Mesendoderm (in vitro differentiated cells): ENCODE results near the gene SMIM22.
A peak's percentile ranks its signal among the peaks of the same experiment; 100 is the strongest.

Source experiments
- DNase-seq: peaks from one replicate; pipeline ENCODE4 v3.0.0; 2013
- H2AK5ac ChIP-seq: 2 replicates; pipeline ENCODE4 v1.6.1; 2013; ENCODE audit warnings: low read length, inconsistent platforms
- H2BK120ac ChIP-seq: 2 replicates; pipeline ENCODE4 v1.6.1; 2013; ENCODE audit warnings: low read depth, mild to moderate bottlenecking, low read length, moderate library complexity, mixed read lengths
- H2BK15ac ChIP-seq: replicated peaks from 2 replicates; pipeline ENCODE4 v1.6.1; 2013; ENCODE audit warnings: low read depth, mild to moderate bottlenecking, moderate library complexity
- H2BK5ac ChIP-seq: 2 replicates; pipeline ENCODE4 v1.6.1; 2013; ENCODE audit warnings: low read length, inconsistent platforms
- H3K18ac ChIP-seq: 2 replicates; pipeline ENCODE4 v1.6.1; 2013; ENCODE audit warnings: mild to moderate bottlenecking, low read length, mixed read lengths
- H3K23ac ChIP-seq: one replicate; pipeline ENCODE4 v1.6.1; 2013; ENCODE audit warnings: low read length
- H3K27ac ChIP-seq: 2 replicates; pipeline ENCODE4 v1.5.1; 2013; ENCODE audit warnings: low read depth, mild to moderate bottlenecking, inconsistent platforms, low read length, moderate library complexity
- H3K27me3 ChIP-seq: 2 replicates; pipeline ENCODE4 v1.6.1; 2013; ENCODE audit warnings: low read length, control low read depth, mild to moderate bottlenecking, inconsistent platforms; ENCODE audit not compliant: insufficient read depth, poor library complexity
- H3K36me3 ChIP-seq: 2 replicates; pipeline ENCODE4 v1.6.1; 2013; ENCODE audit warnings: low read length, inconsistent platforms; ENCODE audit not compliant: control insufficient read depth, insufficient read depth
- H3K4ac ChIP-seq: one replicate; pipeline ENCODE4 v1.6.1; 2013; ENCODE audit warnings: low read depth, mild to moderate bottlenecking, low read length, moderate library complexity
- H3K4me1 ChIP-seq: 2 replicates; pipeline ENCODE4 v1.6.1; 2013; ENCODE audit warnings: low read depth, low read length, inconsistent platforms; ENCODE audit not compliant: control insufficient read depth
- H3K4me2 ChIP-seq: 2 replicates; pipeline ENCODE4 v1.6.1; 2013; ENCODE audit warnings: low read length
- H3K4me3 ChIP-seq: 2 replicates; pipeline ENCODE4 v1.5.1; 2013; ENCODE audit warnings: mild to moderate bottlenecking, low read length
- H3K56ac ChIP-seq: one replicate; pipeline ENCODE4 v1.6.1; 2013; ENCODE audit warnings: low read length
- H3K79me1 ChIP-seq: 2 replicates; pipeline ENCODE4 v1.6.1; 2013; ENCODE audit warnings: low read length, inconsistent platforms
- H3K79me2 ChIP-seq: 2 replicates; pipeline ENCODE4 v1.6.1; 2013; ENCODE audit warnings: mild to moderate bottlenecking, low read length; ENCODE audit not compliant: control insufficient read depth, insufficient read depth
- H3K9ac ChIP-seq: 2 replicates; pipeline ENCODE4 v1.6.1; 2013; ENCODE audit warnings: low read length, inconsistent platforms
- H4K5ac ChIP-seq: one replicate; pipeline ENCODE4 v1.6.1; 2013; ENCODE audit warnings: low read length
- H4K8ac ChIP-seq: one replicate; pipeline ENCODE4 v1.6.1; 2013; ENCODE audit warnings: low read depth, mild to moderate bottlenecking, control low read depth, low read length, moderate library complexity
- WGBS: extraction: QIAGEN DNeasy Blood & Tissue Kit; methylation state at CpG from one replicate; pipeline ENCODE4 v1.1.7; 2013; ENCODE audit warnings: low lambda C conversion rate, missing lambda C conversion rate; ENCODE audit not compliant: insufficient coverage; ENCODE audit errors: extremely low coverage; 5-methylcytosine and 5-hydroxymethylcytosine counted together

The SMIM22 gene

DNA sequence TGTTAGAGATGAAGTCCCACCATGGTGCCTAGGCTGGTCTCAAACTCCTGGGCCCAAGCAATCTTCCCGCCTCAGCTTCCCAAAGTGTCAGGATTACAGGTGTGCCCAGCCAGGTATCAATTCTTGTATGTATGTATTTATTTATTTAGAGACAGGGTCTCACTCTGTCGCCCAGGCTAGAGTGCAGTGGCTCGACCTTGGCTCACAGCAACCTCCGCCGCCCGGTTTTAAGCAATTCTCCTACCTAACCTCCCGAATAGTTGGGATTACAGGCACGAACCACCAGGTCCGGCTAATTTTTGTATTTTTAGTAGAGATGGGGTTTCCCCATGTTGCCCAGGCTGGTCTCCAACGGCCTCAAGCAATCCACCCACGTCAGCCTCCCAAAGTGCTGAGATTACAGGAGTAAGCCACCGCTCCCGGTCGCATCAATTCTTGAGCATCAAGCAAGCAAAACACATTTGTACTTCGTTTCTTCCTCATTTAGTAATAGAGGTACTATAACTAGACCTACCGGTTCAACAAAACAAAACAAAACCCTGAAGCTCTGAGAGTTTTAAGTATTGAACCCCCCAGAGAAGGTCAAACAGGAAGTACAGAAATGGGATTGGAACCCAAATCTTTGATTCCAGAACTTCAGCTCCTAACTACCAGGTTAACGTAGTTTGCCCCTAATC lies 27.2 kb upstream of the SMIM22 start:
- no peak for DNase-seq
- Histone ChIP-seq H3K4me3 (peak overlapping the region; percentile 70), H3K4ac (peak overlapping the region; percentile 26), H3K79me1 (peaks cover 9% of the 10 kb centered on the region), H3K36me3 (peaks cover 2% of the 10 kb centered on the region), H4K8ac (no peak overlapping the region), H3K27ac (no peak overlapping the region), H2BK120ac (no peak overlapping the region), H3K23ac (no peak overlapping the region), H3K4me2 (peak overlapping the region; percentile 97), H3K56ac (peak overlapping the region; percentile 97), H2BK15ac (no peak overlapping the region), H3K18ac (no peak overlapping the region), H2AK5ac (no peak overlapping the region), H4K5ac (no peak overlapping the region), H3K27me3 (no peaks in the 10 kb centered on the region), H3K9ac (peak overlapping the region; percentile 95), H3K4me1 (peaks cover 1% of the 10 kb centered on the region), H3K79me2 (peaks cover 6% of the 10 kb centered on the region), H2BK5ac (no peak overlapping the region)
- WGBS = no CpG with 5 or more reads among the region's 17 CpGs

DNA sequence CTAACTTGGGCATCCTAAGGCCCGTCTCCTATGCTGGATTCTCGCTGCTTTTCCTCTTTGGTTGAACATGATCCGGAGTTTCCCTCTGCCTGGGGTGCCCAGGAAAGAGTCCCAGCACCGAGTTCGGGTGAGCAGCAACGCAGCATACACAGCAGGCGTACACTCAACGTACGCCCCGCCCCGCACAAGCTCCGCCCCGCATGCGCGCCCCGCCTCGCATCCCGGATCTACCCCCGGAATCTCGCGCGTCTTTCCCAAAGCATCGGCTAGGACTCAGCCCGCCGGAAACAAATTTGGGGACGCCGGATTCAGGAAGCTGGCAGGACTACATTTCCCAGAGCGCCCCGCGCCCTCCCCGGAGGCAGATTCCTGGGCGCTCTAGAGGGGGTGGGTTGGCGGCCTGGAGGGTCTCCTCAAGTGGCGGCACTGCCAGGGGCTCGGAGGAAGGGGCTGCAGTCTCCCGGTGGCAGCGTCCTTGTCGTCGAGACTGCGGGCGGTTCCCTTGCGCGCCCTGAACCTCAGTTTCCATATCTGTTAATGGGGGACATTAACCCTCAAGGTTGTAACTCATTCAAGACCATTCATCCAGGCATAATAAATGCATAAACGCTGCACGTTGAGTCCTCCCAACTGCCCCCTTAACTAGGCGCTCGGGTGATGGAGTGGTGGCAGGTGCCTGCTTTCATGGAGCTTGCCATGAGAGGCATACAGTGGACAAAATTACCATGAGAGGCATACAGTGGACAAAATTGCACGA lies 26.4 kb upstream of the SMIM22 start:
- Histone ChIP-seq H2AK5ac (no peak overlapping the region), H2BK15ac (no peak overlapping the region), H3K4me3 (peak overlapping the region; percentile 70), H2BK120ac (no peak overlapping the region), H3K4ac (no peak overlapping the region), H4K5ac (no peak overlapping the region), H3K56ac (peak overlapping the region; percentile 97), H3K18ac (no peak overlapping the region), H3K23ac (no peak overlapping the region), H3K36me3 (peaks cover 2% of the 10 kb centered on the region), H3K27me3 (no peaks in the 10 kb centered on the region), H3K9ac (peak overlapping the region; percentile 95), H2BK5ac (no peak overlapping the region), H3K4me2 (peak overlapping the region; percentile 97), H3K4me1 (peaks cover 1% of the 10 kb centered on the region), H3K79me1 (peaks cover 9% of the 10 kb centered on the region), H3K79me2 (peaks cover 6% of the 10 kb centered on the region), H4K8ac (peak overlapping the region; percentile 28), H3K27ac (no peak overlapping the region)
- WGBS = no CpG with 5 or more reads among the region's 48 CpGs
- peak; percentile 98 for DNase-seq

DNA sequence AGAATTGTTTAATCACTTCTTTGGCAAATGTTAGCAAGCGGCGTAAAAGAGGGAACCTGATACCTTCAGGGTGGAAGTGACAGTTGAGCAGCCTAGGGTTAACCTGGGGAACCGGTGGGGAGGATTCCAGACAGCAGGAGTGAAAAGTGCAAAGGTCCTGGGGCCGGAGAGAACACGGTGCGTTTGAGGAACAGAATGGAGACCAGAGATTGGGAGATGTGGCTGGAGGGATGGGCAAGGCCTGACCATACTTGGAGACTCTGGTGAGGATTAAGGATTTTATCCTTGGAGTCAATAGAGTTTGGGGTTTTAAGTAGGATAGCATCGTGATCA lies 25.9 kb upstream of the SMIM22 start:
- no peak overlapping the region for H3K4me2 ChIP-seq
- no peak overlapping the region for H2BK5ac ChIP-seq
- H3K27me3 ChIP-seq = no peaks in the 10 kb centered on the region
- H3K18ac ChIP-seq = no peak overlapping the region
- peaks cover 9% of the 10 kb centered on the region for H3K79me1 ChIP-seq
- peaks cover 1% of the 10 kb centered on the region for H3K4me1 ChIP-seq
- no peak overlapping the region for H3K4me3 ChIP-seq
- H3K27ac ChIP-seq = no peak overlapping the region
- no peak overlapping the region for H3K4ac ChIP-seq
- DNase-seq = no peak
- peaks cover 2% of the 10 kb centered on the region for H3K36me3 ChIP-seq
- H3K56ac ChIP-seq = peak overlapping the region; percentile 89
- peak overlapping the region; percentile 28 for H4K8ac ChIP-seq
- no peak overlapping the region for H2BK15ac ChIP-seq
- no peak overlapping the region for H3K9ac ChIP-seq
- H4K5ac ChIP-seq = no peak overlapping the region
- H3K79me2 ChIP-seq = peaks cover 6% of the 10 kb centered on the region
- no peak overlapping the region for H3K23ac ChIP-seq
- H2BK120ac ChIP-seq = no peak overlapping the region
- WGBS = no CpG with 5 or more reads among the region's 7 CpGs
- H2AK5ac ChIP-seq = no peak overlapping the region

DNA sequence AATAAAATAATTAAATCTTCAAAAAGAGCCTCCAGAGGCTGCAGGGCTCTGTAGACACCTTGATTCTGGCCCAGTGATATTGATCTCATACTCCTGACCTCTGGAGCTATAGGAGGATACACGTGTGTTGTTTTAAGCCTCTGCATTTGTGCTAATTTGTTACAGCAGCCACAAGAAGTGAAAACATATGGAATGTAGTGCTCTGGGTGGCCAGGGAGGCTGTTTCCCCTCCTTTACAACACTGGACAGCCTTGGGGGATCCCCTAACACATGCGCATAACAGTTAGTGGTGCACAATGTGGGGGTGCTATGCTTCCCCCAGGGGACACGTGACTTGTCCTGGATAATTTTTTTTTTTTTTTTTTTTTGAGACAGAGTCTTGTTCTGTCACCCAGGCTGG lies 23.5 kb upstream of the SMIM22 start:
- DNase-seq = no peak
- WGBS = no CpG with 5 or more reads among the region's 3 CpGs

DNA sequence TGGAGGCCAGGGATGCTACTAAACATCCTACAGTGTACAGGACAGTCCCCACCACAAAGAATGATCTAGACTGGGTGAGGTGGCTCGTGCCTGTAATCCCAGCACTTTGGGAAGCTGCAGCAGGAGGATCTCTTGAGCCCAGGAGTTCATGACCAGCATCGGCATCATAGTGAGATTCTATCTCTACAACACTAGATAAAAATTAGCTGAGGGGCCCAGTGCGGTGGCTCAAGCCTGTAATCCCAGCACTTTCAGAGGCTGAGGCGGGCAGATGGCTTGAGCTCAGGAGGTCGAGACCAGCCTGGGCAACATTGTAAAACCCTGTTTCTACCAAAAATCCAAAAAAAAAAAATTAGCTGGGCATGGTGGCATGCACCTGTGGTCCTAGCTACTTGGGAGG lies 22.8 kb upstream of the SMIM22 start:
- no peak overlapping the region for H4K8ac ChIP-seq
- H3K4ac ChIP-seq = no peak overlapping the region
- no peaks in the 10 kb centered on the region for H3K79me1 ChIP-seq
- no peak overlapping the region for H3K18ac ChIP-seq
- no peak for DNase-seq
- H3K23ac ChIP-seq = no peak overlapping the region
- no peak overlapping the region for H2BK5ac ChIP-seq
- H2AK5ac ChIP-seq = no peak overlapping the region
- no CpG with 5 or more reads among the region's 5 CpGs for WGBS
- H3K36me3 ChIP-seq = no peaks in the 10 kb centered on the region
- no peak overlapping the region for H3K4me2 ChIP-seq
- no peak overlapping the region for H4K5ac ChIP-seq
- no peak overlapping the region for H3K9ac ChIP-seq
- no peaks in the 10 kb centered on the region for H3K27me3 ChIP-seq
- no peak overlapping the region for H3K56ac ChIP-seq
- H3K27ac ChIP-seq = no peak overlapping the region
- H2BK15ac ChIP-seq = no peak overlapping the region
- no peaks in the 10 kb centered on the region for H3K79me2 ChIP-seq
- no peaks in the 10 kb centered on the region for H3K4me1 ChIP-seq
- no peak overlapping the region for H2BK120ac ChIP-seq
- H3K4me3 ChIP-seq = no peak overlapping the region

More for the DNA sequence above, 23.5 kb upstream of the SMIM22 start:
- Histone ChIP-seq H3K4ac (no peak overlapping the region), H3K56ac (no peak overlapping the region), H3K4me2 (no peak overlapping the region), H3K23ac (no peak overlapping the region), H4K8ac (no peak overlapping the region), H3K36me3 (no peaks in the 10 kb centered on the region), H2BK15ac (no peak overlapping the region), H3K79me1 (no peaks in the 10 kb centered on the region), H3K4me1 (no peaks in the 10 kb centered on the region), H3K27me3 (no peaks in the 10 kb centered on the region), H2BK5ac (no peak overlapping the region), H3K18ac (no peak overlapping the region), H2BK120ac (no peak overlapping the region), H4K5ac (no peak overlapping the region), H3K4me3 (no peak overlapping the region), H2AK5ac (no peak overlapping the region), H3K79me2 (peaks cover under 1% of the 10 kb centered on the region), H3K9ac (no peak overlapping the region), H3K27ac (no peak overlapping the region)
